ENCODE measurements around the gene NTM.

- TF ChIP-seq EZH2 (IDR thresholded peaks at IDR 0.05; ENCODE audit: low read length) (no peak), CTCF (optimal IDR thresholded peaks at IDR 0.05 in 1 of 3, IDR thresholded peaks at IDR 0.05 in 1 of 3, conservative IDR thresholded peaks at IDR 0.05 in 1 of 3; ENCODE audit: extremely low read depth in 1 of 3, insufficient read depth in 2 of 3, low read length in 3 of 3) (no peak)
Measured at GRCh38 chr11:132263241-132263640, 892.8 kb downstream of the NTM start.
